Transverse colon (tissue), 4 donors: Measurements from ENCODE around the gene RPL26.

Experiments used
- CTCF ChIP-seq, 5 experiments: fragments of 200-600 bp in 3 of 5; fragments of 450-650 bp in 2 of 5; sonication (generic) in 3 of 5; IDR thresholded peaks; 1 replicate in 2 of 5; 2 replicates in 3 of 5; pipeline ENCODE4 v1.5.1; 2016 to 2017; ENCODE audit warnings: antibody characterized with exemption in 5 of 5, inconsistent platforms in 3 of 5, mild to moderate bottlenecking in 2 of 5, moderate library complexity in 1 of 5
- EP300 ChIP-seq: sonication (generic); formaldehyde crosslinking; IDR thresholded peaks from one replicate; pipeline ENCODE4 v1.6.1; 2017; ENCODE audit warnings: antibody characterized with exemption, low read depth
- POLR2A ChIP-seq: fragments of 450-650 bp; IDR thresholded peaks from one replicate; pipeline ENCODE4 v1.6.1; 2016; ENCODE audit warnings: antibody characterized with exemption, mild to moderate bottlenecking, moderate library complexity
- POLR2AphosphoS5 ChIP-seq, 3 donors: sonication (generic); formaldehyde crosslinking; IDR thresholded peaks; one replicate each; pipeline ENCODE4 v1.6.1; 2016; ENCODE audit warnings: antibody characterized with exemption in 3 of 3

DNA sequence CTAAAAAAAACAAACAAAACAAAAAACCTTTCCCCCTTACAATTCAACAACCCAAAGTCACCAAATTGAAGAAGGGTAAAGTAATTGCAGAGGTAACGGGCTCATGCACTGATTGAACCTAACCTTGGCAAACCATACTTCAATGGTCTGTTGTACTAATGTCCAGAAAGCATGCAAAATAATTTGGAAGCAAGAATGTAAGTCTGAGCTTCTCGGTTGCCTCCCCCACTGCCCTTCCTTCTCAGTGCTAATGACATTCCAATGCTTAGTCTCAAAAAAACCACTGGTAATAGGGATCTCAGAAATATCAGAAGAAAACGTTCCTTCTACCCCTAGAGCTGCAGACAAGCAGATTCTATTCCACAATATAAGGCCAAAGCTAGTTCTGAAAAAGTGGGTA lies 22.2 kb downstream of the RPL26 start:
- TF ChIP-seq POLR2A, result no peak
- no peak for TF ChIP-seq CTCF (IDR thresholded peaks at IDR 0.05)
- TF ChIP-seq EP300, result no peak
- TF ChIP-seq POLR2AphosphoS5 (IDR thresholded peaks at IDR 0.05), result no peak
